Activated CD8-positive, alpha-beta memory T cell treated with anti-CD3 and anti-CD28 coated beads for 1 hour (primary cell): ENCODE measurements around the gene MICAL3.

ENCODE experiments used
- DNase-seq, 2 donors: peaks; one replicate each; pipeline ENCODE4 v3.0.0-alpha.2; 2020; ENCODE audit warnings: low read depth in 1 of 2; ENCODE audit errors: extremely low read depth in 1 of 2

MICAL3 gene

DNA sequence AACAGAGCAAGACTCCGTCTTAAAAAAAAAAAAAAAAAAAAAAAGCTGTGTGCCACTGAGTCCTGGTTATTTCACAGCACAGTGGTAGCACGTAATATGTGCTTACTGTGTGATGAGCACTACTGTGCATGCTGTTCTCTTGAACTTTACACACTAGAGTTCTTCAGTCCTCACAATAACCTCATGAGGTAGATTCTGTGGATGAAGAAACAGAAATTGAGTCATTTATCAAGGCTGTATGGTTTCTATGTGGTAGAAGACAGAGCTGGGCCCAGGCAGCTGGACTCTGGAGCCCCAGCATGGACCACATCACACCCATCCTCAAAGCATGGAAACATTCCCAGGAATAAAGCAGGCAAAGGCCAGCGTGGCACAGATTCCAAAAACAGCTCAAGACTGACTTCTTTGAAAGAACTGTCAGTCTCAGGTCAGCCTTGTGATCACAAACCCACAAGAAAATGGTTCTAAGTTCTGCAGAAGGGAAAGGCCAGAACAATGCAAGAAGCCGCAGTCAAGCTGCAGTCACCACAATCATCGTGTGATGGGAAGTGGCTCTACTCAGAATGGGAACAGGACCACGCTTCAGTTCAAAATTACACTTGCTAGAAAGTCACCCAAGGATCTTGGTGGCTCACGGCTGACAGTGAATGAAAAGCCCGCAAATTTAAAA lies 49.5 kb downstream of the MICAL3 start:
- DNase-seq = no peak

DNA sequence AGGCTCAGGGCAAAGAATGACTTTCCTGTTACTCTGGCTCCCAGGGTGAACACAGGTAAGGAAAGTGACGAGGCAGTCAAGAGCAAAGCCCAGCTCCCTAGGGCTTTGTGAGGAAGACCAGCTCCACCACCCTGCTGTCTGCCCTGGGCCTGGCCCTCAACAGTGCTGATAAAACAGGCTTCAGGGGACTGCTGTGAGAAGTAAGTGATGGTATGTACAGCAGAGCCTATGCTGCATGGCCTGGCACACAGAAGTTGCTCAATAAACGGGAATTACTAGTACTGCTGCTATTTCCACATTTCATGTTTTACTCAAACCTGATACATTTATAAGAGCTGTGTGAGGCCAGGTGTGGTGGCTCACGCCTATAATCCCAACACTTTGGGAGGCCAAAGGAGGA lies 50.3 kb downstream of the MICAL3 start:
- DNase-seq = no peak

DNA sequence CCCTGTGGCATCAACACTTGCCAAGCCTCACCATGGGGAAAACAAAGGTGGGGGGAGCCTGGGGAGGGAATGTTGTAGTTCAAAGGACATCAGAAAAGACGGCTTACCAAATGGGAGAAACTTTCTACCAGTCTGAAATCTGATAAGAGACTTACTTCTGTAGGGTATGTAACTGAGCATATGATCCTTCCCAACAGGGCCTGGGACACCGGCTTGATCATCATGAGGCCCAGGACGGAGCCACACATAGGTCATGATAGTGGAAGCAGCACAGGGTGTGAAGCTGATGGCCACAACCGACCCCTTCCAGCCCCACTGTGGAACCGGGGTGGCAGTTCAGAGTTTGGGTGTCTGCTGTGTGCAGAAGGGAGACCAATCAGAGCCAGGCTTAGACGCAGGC lies 51.1 kb downstream of the MICAL3 start:
- no peak for DNase-seq

DNA sequence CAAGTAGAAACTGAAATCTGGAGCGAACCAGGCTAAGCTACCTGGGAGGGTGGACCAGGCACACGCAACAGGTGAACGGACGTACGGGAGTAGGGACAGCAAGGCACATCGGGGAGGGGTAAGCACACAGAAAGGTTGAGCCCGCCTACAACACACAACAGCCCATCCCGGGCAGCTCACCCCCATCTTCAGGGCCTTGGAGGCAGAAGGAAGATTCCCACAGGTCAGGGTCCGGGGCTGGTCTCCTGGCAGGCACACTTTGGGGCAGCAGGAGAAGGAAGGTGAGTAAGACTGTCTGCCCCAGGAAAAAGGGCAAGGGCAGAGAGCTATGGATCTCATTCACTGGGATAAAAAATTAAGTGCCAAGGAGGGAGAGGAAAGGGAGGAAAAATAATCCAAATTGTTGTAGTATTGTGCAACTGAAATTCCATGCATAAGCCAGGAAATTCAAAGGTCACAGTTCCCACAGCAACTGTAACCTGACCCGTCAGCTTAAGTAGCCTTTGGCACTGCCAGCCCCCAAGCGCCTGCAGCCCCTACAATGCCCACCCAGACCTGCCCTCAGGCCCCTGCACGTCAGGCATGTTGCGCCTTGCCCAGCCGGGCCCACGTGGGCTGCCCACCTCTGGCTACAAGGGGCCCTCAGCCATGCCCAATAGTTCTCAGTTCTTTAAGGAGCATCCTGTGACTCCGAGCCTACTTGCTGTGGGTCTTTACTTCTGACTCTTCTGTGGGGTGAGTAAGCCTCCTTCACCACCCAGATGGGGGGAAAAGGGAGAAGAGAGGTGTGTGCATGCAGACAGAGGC lies 51.8 kb downstream of the MICAL3 start:
- no peak for DNase-seq

DNA sequence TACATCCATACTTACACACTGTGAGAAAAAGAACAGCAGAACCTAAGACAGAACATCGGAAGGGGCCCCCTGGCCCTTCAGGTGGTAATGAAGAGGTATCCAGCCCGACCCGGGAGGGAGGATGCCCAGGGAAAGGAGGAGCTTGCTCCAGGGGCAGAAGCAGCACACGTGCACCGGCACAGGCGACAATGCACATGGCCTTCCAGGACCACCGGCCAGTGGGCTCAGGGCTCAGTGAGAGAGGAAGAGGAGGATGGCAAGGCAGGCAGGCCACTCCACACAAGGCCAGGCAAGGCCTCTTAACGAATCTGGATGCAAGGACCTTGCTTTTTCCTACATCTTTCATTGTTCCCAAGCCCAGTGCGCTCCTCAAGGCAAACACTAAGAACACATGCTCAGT lies 52.6 kb downstream of the MICAL3 start:
- DNase-seq = no peak

DNA sequence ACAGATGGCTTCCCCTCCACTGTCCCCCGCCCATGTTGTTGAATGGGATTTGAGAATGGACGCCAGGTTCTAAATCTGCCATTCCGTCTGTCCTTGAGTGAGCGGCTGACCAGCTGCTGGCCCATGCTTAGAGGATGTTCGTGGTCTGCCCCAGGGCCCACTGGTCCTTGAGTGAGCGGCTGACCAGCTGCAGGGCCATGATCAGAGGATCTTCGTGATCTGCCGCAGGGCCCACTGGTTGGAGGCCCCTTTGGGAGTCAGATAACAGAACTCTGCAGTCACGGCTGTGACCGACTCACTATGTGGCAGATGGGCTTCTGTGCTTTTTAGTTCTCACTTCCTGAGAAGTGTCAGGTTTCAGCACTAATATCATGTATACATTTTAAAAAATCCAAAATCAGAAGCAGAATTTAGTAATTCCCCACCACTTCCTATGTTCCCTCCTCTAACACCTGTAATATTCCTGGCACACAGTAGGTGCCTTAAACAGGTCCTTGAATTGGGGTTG lies 54.1 kb downstream of the MICAL3 start:
- no peak for DNase-seq

DNA sequence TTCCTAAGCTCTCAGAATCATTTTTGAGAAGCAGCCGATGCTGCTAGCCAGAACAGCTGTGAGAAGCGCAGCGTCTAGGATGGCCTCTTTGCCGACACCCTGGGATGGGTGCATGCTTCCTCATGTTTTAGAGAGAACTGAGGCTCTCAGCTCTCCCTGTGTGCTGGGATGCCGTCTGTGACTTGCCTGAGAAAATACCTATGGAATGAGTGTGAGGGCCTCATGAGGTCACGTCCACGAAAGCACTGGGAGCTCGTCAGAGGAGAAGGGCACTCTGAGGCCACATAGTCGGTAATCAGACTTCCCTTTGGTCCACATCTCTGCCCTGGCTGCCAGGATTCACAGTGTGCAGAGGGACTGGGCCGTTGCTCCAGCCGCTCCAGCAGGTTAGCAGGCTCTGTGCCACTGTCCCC lies 54.7 kb downstream of the MICAL3 start:
- DNase-seq = no peak

DNA sequence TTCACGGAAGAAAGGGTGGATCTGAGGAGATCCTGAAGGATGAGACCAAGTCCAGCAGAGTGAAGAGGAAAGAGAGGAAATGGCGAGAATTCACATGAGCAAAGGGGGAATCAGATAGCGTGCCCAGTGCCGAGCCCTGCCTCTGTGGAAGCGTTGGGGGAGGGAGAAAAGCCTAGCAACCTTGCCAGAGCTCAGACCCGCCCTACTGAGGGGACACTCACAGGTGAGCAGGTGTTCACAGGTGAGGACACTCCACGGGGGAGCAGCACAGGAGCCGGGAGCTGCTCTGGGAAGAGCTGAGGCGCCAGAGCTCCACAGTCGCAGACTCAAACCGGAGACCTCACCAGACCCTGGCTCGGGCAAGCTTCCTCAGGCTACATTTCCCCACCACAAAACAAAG lies 56.2 kb downstream of the MICAL3 start:
- DNase-seq = no peak

DNA sequence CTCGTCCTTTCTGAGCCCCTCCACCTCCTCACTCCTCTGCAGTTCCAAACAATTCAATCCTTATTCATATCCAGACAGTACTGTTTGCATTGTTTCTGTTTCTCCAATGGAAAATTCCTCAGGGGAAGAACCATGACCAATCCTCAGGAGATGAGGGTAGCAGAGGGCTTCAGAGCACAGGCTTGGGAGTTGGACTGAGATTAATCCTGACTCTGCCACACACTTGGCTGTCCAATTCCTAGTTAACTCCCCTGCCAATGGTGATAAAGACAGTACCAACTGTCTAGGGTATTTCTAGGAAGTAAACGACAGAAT lies 58.0 kb downstream of the MICAL3 start:
- DNase-seq = no peak

DNA sequence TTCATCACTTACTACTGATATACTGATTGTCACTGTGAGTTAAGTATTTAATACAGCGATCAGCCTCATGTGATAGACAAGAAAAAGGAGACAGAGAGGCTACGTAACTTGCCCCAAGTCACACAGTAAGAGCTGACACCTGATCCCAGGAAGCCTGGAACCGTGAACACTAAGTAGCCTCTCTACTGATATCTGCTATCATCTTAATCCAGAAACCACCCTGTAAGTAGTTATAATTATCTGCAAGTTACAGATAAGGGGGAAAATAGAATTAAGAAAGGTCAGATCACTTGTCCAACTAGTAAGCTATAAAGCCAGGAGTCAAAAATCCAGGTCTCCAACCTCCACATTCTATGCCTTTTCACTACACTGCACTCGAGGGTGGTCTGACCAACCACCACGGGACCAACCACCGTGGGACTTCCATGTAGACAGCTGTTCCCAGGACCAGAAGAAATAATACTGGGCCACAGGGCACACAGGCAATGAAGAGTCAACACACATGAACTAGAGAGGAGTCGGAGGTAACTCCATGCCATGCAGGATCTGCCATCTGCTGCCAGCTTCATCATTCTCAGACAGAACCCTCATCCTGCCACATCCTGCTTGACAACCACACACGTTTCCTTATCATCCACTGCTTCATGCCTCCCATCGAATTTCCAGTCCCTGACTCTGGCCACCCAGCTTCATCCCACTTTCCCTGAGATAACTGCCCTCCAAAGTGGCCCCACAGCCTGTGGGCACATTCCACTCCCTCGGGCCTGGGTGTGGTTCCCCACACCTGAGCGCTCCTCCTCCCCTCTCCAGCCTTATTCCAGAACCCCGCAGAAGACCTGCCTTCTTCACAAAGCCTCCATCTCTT lies 58.6 kb downstream of the MICAL3 start:
- DNase-seq = no peak

DNA sequence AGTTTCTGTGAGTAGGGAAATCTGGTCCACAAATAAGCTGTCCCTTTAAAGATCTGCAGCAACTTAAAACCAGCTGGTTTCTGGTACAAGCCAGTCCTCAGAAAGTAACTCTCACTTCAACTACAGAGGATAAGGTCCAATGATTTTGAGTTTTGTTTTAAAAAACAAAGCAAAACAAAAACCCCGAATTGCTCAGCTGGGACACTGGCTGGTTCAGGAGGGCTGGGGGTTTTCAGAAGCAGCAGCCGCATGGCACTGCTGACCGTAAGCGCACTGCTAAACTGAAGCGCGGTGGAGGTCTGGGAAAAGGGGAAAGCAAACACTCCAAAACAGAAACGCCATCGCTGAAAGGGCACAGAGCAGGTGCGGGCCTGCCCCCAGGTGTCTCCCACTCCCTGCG lies 59.7 kb downstream of the MICAL3 start:
- DNase-seq = no peak

DNA sequence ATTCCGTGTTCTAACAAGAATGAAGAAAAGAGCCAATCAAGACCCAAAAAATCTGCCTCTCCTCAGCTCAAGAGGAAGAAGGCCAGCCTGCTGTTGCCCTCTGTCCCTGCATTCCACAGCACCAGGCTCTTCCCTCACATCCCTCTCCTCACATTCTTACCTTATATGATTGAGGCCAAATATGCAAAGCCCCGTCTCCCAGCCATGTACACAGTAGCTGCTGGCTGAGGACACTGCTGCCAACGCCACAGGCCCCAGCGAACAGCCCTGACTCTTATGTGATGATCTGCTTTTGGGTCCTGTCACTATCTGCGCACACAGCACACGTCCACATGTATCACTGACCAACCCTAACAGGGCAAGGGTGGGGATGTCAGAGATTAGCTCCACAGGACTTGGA lies 60.2 kb downstream of the MICAL3 start:
- DNase-seq = no peak

DNA sequence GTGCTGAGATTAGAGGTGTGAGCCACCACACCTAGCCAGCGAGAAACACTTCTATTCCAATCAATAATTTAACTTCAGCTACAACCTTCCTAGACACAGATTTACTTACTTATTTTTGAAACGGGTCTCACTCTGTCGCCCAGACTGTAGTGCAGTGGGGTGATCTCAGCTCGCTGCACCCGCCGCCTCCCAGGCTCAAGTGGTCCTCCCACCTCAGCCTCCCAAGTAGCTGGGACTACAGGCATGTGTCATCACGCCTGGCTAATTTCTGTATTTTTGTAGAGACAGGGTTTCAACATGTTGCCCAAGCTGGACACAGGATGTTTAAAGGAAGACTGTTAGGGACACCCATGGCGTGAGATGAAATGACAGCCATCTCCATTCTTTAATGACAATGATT lies 61.3 kb downstream of the MICAL3 start:
- DNase-seq = no peak

DNA sequence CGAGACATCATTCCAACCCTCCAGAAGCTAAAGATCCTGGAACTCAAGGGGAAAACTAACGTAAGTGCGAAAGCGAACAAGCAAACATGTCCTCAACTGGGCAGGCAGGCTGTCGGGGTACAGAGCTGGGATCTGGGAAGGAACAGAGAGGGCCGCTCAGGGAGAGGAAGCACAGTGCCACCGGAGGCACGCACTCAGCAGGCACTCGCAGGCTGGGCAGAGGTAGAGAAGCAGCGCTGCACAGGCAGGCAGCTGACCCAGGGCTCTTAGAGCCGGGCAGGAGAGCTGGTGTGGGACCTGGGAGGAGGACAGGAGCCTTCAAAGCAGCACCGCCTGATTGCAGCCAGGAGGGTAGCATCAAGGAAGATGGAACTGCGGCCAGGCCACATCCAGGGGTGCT lies 62.2 kb downstream of the MICAL3 start:
- DNase-seq = no peak

DNA sequence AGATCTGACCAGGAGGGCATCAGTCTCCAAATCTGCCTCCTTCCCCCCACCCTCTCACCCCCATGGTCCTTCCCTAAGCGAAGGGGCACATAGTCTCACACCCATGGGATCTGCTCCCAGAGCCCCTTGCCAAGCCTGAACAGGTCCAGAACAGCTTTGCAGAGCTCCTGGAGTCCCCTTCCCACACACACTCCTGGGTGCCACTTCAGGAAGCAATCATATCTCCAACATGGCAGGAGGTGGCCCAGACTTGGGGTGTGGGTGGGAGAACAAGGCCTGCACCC lies 63.0 kb downstream of the MICAL3 start:
- no peak for DNase-seq

DNA sequence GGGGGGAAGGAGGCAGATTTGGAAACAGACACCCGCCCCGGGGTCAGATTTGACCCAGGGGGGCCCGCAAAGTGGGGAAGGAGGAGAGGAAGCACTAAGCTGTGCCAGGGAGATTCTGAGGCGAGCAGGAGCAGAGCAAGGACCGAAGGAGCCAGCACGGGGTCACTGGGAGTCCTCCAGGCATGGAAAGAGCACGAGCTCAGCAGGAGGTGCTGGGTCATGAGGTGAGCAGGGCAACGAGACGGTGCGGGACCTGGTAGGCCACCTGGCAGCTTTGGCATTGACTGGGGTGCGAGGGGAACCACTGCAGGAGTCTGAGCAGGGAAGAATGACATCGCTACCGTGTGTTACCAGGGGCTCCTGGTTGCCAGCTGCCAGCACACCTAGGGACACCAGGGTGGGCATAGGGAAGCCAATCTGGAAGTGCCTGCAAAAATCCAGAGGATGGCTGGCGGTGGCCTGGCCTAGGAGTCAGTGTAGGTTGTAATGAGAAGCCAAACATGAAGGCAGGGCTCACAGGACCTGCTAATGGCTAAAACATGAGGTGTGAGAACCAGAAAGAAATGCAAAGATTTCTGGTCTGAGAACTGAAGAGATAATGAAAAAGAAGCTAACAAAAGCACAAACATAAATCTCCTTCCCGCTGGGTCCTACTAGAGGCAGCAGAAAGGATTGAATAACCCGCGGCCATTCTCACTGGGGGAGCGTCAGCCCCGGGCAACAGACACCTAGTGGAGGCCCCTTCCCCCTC lies 63.5 kb downstream of the MICAL3 start:
- DNase-seq = no peak

DNA sequence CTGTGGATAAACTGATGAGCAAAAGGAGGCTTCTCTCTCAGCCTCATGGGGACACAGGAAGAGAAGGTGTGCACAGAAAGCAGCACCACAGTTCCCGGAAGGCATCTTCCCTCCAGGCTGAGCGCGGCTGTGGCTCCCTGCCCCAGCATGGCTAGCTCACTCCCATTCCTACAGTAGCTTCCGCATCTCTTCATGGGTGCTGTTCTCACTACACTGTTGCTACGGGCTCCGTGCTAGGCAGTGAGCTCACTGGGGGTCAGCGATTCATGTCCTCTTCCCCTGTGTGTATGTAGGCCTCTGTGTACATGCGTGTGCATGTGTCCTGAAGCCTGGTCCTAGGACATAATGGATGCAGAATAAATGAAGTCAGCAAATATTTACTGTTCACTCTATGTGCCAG lies 64.3 kb downstream of the MICAL3 start:
- no peak for DNase-seq

DNA sequence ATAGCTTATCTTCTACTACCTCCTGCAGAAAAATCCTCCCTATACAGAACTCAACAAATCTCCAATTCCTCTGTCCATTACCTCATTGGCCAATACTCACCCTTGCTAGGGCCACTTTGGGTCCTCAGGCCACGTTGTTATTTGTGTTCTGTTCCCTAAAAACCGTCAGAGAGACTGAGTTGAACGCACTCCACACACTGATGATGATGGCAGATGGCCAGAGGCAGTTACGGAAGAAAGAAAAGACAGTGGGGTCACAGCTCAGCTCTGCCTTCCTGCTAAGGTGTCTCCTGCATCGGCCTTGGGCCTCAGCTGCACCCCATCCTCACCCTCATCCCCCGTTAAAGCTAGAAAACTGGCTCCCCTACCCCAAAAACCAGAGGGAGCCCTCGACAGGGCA lies 66.2 kb downstream of the MICAL3 start:
- DNase-seq = no peak

DNA sequence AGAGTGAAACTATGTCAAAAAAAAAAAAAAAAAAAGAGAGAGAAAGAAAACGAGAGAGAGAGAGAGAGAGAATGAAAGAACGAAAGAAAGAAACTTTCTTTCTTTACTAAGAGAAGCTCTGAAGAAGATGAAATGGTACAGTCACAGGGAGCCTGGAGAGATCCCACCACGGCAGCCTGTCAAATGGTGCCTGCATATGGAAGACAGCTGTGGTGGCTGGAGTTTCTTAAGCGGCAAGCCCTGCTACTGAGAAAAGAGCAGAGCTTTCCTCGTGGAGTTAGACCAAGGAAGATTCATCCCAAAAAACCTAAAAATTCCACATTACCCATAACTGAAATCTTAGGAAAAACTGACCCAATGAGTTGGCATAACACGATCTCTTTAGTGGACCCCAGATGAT lies 66.7 kb downstream of the MICAL3 start:
- no peak for DNase-seq

DNA sequence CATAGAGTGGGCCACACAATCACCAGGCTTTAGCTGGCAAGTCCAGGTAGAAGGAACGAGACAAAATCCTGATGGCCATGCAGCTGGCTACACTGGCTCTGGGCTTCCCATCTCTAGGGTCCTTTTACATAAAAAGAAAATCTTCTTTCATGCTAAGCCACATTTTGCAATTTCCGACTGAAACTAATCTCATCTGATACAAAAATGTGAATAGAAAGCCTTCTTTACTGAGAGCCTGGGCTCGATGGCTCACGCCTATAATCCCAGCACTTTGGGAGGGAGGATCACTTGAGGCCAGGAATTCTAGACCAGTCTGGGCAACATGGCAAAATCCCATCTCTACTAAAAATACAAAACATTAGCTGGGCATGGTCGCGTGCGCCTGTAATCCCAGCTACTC lies 67.2 kb downstream of the MICAL3 start:
- DNase-seq = no peak

DNA sequence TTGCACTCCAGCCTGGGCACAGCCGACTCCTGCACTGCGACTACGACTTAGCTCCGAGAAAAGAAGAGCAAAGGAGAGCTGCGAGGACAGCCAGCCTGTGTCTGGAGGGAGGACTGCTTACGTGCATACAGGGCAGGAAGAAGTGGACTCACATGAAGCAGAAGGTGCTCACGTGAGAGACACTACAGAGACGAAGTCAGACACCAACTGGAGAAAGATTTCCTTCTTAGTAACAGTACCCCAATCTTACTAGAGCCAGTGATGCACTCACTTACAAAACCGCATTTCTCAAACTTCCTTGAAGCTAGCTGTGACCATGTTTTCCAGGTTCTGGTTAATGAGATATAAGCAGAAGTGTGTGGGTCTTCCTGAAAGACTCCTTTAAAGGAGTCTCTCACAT lies 67.7 kb downstream of the MICAL3 start:
- no peak for DNase-seq
